ENCODE results near the gene SMG6.

The SMG6 gene

DNA sequence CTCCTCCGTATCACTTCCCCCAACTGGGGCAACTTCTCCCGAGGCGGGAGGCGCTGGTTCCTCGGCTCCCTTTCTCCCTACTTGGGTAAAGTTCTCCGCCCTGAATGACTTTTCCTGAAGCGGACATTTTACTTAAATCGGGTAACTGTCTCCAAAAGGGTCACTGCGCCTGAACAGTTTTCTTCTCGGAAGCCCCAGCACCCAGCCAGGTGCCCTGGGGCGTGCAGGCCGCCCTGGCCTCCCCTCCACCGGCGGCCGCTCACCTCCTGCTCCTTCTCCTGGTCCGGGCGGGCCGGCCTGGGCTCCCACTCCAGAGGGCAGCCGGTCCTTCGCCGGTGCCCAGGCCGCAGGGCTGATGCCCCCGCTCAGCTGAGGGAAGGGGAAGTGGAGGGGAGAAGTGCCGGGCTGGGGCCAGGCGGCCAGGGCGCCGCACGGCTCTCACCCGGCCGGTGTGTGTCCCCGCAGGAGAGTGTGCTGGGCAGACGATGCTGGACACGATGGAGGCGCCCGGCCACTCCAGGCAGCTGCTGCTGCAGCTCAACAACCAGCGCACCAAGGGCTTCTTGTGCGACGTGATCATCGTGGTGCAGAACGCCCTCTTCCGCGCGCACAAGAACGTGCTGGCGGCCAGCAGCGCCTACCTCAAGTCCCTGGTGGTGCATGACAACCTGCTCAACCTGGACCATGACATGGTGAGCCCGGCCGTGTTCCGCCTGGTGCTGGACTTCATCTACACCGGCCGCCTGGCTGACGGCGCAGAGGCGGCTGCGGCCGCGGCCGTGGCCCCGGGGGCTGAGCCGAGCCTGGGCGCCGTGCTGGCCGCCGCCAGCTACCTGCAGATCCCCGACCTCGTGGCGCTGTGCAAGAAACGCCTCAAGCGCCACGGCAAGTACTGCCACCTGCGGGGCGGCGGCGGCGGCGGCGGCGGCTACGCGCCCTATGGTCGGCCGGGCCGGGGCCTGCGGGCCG, 247.1 kb downstream of the SMG6 start:
- DNase-seq = peak; percentile 66

DNA sequence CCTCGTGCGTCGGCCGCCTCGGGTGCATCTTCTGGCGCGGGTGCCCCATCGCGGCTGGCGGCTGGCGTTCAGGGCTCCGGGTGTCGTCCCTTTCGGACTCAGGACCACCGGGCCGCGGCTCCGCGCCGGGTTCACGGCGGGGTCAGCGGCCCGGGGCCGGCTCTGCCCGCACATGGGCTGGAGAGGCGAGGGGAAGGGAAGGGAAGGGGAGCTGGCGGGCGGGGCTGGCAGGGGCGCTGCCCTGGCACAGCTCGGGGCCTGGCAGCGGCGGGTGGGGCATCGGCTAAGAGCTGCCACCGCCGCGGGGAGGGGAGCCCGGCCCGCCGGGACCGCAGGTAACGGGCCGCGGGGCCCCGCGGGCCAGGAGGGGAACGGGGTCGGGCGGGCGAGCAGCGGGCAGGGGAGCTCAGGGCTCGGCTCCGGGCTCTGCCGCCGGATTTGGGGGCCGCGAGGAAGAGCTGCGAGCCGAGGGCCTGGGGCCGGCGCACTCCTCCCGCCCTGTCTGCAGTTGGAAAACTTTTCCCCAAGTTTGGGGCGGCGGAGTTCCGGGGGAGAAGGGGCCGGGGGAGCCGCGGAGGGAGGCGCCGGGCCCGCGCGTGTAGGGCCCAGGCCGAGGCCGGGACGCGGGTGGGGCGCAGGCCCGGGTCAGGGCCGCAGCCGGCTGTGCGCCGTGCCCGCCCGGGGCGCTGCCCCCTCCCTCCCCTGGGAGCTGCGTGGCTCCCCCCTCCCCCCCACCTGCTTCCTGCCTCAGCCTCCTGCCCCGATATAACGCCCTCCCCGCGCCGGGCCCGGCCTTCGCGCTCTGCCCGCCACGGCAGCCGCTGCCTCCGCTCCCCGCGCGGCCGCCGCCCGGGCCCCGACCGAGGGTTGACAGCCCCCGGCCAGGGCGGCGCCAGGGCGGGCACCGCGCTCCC, 248.0 kb downstream of the SMG6 start:
- peak; percentile 58 for DNase-seq

DNA sequence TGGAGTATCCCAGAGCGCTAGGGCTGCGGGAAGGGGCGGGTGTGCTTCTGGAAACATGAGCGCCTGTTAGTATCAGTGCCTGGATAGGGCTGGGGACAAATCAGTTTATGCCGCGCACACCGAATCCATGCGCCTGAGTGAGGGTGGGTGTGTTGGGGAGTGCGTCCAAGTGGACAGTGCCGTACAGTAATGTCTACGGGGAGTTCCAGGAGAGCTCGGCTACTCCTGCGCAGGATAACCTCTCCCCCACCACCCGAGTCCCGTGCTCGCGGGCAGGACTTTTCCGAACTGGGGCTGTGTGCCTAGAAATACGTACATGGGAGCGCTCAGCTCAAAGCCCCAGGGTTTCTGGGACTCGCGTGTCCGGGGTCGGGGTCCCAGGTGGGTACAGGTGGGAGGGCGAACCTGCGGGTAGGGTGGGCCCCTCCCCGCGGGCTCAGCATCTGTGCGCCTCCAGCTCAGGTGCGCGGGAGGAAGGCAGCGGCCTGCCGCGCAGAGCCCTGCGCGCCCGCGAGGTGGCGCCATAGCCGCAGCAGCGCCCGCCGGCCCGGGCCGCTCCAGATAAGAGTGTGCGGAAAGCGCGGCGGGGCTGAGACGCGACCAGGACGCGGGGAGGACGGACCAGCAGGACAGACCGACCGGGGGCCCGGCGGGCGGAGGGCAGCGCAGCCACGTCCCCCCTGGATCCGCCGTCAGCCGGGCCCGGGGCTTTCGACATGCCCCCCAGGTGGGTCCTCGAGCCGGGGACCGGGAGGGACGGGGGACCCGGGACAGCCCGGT, 248.9 kb downstream of the SMG6 start, which contains the start of gene HIC1:
Gene HIC1, plus strand, starts transcription at position 592 of the 780 bp plus-strand sequence. CDS start 1,588 bp downstream, outside the sequence.
- peak; percentile 84 for DNase-seq

DNA sequence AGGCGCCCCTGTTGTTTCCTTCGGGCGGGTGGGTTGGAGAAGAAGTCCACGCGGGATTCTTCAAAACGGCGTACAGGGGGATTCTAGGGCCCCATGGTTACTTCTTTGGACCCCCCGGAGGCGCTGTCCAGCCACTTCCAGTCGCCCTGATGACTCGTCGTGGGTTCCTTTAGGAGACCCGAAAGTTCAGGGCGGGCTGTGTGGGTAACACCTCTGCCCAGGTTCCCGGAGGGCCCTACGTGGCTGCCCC, 249.4 kb downstream of the SMG6 start:
- no peak for DNase-seq

DNA sequence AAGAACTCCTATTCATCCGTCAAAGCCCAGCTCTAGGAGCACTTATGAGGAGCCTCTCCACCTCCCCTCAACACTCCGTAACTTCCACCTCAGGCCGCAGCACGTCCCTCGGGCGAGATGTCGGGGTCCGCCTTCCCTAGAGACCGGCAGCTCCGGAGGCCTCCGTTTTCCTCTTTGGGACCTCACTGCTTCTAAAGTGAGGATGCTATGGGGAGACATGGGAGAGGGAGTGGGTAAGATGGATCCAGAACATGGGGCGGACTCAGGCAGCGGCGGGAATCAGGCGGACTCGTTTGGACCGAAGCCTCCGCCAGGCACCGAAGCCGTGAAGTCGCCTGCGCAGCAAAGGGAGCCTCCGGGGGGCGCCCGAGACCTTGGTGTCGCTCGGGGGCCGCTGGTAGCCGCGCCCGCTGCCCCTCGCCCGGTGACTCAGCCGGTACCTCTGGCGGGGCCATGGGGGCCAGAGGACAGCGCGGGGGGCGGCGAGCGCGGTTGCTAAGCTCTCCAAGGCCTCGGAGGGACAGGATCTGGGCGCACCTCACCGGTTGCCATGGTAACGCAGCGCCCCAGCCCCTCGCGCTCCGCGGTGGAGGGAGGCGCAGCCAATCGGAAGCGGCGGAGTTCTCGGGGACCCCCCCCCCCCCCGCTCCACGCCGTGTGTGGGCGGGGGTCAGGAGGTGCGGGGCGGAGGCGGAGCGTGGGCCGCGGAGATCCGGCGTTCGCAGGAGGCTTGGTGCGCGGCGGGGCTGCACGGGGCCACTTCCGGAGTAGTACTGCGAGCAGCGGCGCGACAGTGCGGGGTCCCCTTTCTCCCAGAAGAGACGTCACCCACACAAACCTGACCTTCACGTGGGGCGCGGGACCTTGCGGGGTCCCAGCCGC, 250.0 kb downstream of the SMG6 start:
- peak; percentile 88 for DNase-seq

DNA sequence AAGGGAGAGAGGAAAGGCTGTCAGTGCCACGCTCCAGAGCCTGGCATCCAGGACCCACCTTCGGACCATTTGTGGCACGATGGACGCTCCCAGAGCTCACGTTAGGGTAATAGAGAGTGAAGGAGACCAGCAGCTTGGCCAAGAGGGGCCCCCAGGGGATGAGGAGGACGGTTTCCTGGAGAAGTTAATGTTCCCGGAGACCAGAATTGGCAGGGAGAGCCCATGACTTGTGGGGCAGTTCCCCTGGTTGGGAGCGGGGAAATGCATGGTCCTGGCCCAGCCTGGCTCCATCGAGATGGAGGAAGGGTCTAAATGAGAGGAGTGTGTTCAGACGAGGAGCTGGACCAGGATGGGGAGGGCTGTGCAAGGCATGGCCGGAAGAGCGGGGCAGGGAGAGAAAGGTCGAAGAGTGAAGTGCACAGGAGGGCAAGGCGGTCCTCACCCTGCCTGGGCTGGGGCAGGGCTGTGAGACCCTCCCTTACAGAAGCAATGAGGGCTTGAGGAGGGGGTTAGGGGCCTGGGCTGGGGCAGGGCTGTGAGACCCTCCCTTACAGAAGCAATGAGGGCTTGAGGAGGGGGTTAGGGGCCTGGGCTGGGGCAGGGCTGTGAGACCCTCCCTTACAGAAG, 251.5 kb downstream of the SMG6 start:
- DNase-seq = no peak

DNA sequence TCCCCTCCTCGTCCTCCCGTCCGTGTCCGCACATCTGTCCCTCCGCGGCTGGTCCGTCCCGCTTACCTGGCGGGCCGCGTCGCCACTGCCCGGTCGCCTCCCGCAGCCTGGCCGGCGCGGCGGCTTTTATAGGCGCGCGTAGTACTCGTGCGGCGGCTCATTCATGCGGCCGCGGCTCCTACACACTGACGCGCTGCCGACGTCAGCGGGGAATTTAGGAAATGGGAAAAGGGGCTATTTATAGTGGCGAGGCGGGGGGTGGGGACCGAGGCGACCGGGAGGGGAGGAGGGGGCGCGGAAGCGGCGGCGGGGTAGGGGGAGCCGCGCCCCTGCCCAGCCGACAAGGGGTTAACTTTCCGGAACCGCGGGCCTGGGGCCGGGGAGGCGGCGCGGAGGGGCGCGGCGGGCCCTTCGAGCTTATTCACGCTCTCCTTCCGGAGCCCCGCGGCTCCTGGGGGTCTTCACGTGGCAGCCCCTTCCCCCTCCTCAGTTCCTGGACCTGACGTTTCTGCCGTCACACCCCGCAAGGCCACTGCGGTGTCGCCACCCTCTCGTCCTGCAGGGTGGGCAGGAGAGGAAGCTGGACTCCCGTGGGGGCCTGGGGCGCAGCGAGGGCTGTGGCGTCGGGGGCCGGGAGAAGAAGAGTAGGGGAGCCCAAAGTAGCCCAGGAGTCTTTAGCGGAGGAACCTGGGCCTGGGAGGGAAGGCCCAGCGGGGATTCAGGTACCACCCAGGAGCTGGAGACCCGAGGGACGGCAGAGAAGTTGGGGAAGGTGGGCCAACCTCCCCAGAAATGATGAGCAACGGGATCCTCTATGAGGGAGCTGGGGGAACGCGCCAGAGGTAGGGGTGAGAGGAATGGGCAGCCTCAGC, 252.3 kb downstream of the SMG6 start:
- no peak for DNase-seq

DNA sequence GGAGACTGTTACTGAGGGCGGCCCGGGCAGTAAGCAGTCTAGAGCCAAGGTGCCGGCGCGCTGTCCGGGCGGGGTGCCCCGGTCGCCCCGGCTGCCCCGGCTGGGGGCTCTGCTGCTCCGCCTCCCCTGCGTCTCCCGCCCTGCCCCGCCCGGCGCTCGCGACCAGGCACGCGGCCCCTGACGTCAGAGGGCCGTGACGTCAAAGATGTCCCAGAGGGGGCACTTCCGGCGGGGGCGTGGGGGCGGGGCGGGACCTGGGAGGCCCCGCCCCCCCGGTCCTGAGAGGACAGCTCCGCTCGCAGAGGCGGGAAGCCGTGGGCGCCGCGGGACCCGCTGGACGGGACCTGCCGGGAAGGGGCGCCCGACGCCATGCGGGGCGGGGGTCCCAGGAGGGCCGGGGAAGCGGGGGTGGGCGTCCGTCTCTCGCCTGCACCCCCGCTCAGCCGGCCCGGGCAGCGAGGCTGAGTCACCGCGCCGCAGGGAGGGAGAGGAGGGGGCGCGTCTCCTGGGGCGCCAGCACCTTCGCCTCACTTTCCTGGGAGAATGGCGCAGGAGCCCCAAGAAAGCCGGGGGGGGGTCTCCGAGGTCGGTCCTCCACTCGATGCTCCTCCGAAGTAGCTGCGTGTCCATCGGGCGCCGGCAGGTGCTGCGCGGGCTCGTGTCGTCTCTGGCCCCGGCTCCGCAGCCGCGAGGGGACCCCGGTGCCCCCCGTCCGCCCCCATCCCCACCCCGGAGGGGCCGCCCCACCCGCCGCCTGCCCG, 253.1 kb downstream of the SMG6 start:
- peak; percentile 82 for DNase-seq

DNA sequence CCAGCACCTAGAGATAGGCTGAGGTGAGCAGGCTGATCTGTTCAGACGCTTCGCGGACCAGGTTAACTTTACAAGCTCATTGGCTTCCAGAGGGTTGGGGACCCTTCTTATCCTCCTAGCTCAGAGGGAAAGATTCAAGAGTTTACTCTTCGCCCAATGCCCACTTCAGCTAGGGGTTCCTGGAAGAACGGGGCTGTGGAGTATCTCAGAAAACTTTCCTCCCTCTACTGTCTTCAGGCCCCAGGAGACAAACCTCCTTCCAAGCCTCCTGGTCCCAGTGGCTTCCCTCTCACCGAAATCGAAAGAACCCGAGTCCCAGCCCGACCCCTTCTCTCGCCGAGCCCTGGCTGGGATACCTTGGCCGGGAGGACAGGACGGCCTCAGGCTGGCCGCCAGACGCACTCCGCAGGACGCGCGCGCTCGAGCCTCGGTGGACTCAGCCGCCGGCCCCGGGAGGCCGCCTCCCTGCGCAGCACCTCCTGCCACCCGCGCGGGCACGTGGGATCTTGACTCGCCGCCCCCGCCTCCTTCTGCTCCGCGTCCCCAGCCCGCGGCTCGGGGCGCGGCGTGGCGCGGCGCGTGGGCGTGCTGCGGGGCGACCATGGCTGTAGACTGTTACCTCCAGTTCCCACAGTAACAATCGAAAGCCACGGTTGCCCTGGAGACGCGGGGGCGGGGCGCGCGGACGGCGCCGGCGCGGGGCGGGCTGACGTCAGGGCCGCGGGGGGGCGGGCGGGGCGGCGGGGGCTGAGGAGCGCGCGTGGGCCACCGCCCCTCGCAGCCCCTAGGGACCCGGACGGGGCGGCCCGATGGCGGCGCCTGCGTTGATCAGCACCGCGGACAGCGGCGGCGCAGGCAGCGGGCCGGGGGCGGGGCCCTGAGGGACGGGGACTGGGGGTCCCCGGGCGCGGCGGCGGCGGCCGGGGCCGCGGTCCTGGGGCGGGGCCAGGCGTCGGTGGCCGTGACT, 254.0 kb downstream of the SMG6 start:
- DNase-seq = peak; percentile 93

DNA sequence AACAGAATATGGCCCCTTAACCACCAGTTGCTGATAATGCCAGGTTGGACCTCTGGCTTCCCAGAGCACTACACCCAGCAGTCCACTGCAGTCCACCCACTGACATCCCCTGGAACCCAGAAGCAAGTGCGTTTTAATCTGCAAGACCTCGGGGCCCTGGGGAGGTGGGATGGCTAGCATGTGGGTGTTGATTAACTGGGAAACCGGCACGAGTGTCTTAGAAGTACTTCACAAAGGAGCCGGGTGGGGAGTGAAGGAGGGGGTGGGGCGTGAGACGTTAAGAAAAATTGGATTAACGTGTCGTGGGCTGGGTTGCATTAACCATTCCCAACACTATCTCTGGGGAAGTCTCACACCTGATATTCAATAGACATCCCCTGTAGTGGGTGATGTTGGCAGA, 254.8 kb downstream of the SMG6 start:
- DNase-seq = no peak

DNA sequence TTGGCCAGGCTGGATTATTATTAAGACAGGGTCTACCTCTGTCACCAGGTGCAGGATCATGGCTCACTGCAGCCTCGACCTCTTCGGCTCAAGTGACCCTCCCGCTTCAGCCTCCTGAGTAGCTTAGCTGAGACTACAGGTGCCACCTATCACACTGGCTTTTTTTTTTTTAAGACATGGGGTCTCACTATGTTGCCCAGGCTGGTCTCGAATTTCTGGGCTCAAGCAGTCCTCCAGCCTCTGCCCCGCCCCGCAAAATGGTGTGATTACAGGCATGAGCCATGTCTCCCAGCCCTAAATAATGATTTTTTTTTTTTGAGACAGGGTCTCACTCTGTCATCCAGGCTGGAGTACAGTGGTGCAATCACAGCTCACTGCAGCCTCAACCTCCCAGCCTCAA, 256.0 kb downstream of the SMG6 start:
- no peak for DNase-seq

DNA sequence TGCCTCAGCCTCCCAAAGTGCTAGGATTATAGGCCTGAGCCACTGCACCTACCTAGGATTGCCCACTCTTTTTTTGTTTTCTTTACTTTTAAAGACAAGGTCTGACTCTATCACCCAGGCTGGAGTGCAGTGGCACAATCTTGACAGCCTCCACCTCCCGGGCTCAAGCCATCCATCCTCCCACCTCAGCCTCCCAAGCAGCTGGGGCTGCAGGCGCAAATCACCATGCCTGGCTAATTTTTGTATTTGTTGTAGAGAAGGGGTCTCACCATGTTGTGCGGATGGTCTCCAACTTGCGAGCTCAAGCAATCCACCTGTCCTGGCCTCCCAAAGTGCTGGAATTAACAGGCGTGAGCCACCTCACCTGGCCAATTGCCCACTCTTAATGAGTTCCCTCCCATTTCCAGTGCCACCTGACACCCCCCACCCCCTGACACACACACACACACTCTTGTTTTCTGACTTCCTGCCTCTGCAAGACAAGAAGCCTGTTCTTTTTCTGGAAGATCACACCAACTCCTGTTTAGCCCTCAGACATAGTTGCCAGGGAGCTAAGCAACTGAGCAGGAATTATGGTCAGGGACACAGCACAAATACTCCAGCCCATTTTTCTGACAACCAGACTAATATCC, 259.2 kb downstream of the SMG6 start:
- DNase-seq = no peak

DNA sequence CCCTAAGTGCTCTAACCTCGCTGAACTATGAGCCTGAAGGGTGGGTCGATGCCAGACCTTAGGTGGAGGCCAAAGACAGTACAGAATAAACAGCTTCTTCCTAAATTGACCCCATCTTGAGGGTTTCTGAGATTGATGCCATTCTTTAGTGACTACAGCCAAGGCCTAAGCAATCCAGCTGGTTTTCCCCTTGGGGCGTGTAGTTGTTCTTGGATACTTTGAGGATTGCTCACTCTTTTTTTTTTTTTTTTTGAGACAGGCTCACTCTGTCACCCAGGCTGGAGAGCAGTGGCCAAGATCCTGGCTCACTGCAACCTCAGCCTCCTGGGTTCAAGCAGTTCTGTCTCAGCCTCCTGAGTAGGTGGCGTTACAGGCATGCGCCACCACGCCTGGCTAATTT, 259.8 kb downstream of the SMG6 start:
- DNase-seq = no peak

DNA sequence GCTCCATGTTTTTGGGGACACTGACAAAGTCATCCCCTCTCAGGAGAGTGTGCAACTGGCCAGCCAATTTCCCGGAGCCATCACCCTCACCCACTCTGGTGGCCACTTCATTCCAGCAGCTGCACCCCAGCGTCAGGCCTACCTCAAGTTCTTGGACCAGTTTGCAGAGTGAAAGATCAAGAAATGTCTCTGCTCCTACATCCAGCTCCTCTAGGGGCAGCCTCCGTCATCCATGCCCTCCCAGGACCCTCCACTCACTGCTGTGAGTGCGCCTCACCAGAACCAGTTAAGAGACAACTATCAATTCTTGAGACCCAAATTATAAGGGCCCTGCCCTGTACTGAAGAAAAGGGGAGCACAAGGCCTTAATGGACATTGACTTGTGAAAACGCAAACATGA, 260.7 kb downstream of the SMG6 start:
- no peak for DNase-seq

DNA sequence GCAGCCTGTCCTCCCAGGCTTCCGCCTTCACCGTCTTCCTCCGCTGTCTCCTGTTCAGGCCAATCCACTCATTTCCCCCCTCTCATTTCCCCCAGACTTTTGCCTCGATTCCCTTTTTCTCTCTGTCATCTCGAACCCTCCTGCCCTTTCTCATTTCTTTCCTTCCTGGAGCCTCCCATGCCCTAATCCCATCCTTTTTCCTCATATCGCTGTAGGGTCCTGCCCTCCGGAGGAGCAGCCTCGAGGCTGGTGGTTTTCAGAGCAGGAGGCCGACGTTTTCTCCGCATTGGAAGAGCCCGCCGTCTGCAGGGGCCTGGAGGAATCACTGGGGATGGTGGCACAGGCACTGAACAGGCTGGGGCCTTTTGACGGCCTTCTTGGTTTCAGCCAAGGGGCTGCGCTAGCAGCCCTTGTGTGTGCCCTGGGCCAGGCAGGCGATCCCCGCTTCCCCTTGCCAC, 261.2 kb downstream of the SMG6 start:
- peak; percentile 35 for DNase-seq

DNA sequence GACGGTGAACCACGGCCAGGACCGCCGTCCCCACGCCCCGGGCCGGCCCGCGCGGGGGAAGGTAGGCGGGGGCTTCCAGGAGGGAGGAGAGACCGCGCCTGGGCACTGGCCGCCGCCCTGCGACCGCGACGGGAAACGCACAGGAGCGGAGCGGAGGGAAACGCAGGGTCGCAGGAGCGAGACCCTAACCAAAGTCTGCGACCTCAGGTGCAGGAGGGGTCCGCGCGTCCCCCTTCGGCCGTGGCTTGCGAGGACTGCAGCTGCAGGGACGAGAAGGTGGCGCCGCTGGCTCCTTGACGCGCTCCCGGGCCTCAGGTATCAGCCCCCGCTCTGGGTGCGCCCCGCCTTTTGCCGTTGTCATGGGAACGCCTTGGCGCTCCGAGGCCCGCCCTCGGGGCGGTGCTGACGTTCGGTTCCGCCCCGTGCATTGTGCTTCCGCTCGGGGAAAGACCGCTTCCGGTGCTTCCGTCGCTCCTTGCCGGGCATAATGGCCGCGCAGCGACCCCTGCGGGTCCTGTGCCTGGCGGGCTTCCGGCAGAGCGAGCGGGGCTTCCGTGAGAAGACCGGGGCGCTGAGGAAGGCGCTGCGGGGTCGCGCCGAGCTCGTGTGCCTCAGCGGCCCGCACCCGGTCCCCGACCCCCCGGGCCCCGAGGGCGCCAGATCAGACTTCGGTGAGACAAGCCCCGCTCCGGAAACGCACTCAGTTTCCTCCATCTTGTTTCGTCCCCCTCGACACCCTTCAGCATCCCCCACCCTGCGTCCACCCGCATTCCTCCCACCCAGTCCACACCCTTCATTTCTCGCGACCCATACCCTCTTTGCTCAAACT, 261.8 kb downstream of the SMG6 start, which contains the start of gene OVCA2:
Gene OVCA2, plus strand, starts transcription at position 462 of the 829 bp plus-strand sequence. Its CDS starts 26 bp downstream, at position 488.
- peak; percentile 98 for DNase-seq

Measured in stimulated activated CD8-positive, alpha-beta memory T cell treated with anti-CD3 and anti-CD28 coated beads, Interleukin-4, amount 100 ng/mL, for 48 hours (primary cell).